HG02852 (cell line): ENCODE data around the gene SLC26A1.
"Not testable (repeated sequence)": the region's sequence is repeated elsewhere in the genome, so short reads cannot be mapped to it uniquely, and the experiment has no call there.

ENCODE experiments used
- ATAC-seq: cut with Tn5 transposase; IDR thresholded peaks from one replicate; pipeline ENCODE4 v1.9.1; 2021; ENCODE audit warnings: mild to moderate bottlenecking, moderate library complexity; ENCODE audit not compliant: unreplicated experiment

SLC26A1 gene

GRCh38 chr4:999240-999863 is 6.1 kb upstream of the SLC26A1 start:
- ATAC-seq: not testable (repeated sequence)

- ATAC-seq: no peak
Measured at GRCh38 chr4:998096-998691, 5.0 kb upstream of the SLC26A1 start.

GRCh38 chr4:997375-998071 is 4.3 kb upstream of the SLC26A1 start:
- ATAC-seq: no peak

- no peak for ATAC-seq
Measured at GRCh38 chr4:996997-997374, 3.8 kb upstream of the SLC26A1 start.

- ATAC-seq: no peak
Measured at GRCh38 chr4:996030-996996, 3.1 kb upstream of the SLC26A1 start.

- no peak for ATAC-seq
Measured at GRCh38 chr4:995311-996026, 2.3 kb upstream of the SLC26A1 start.

GRCh38 chr4:992297-993110 is 700 bp downstream of the SLC26A1 start:
- ATAC-seq: no peak

- ATAC-seq: no peak
Measured at GRCh38 chr4:991451-992296, 1.5 kb downstream of the SLC26A1 start.

- ATAC-seq: no peak
Measured at GRCh38 chr4:990746-991367, 2.3 kb downstream of the SLC26A1 start.

GRCh38 chr4:989722-990471 is 3.3 kb downstream of the SLC26A1 start:
- no peak for ATAC-seq

GRCh38 chr4:988726-989721 is 4.2 kb downstream of the SLC26A1 start:
- no peak for ATAC-seq

- ATAC-seq: no peak
Measured at GRCh38 chr4:987624-988513, 5.3 kb downstream of the SLC26A1 start.

GRCh38 chr4:986879-987623 is 6.2 kb downstream of the SLC26A1 start, which contains the start of gene IDUA:
TSS of gene IDUA (plus strand) at chr4:987044. CDS start at chr4:987085, 41 bp downstream.
- peak; percentile 80 for ATAC-seq

- ATAC-seq: peak; percentile 14
Measured at GRCh38 chr4:986428-986878, 6.8 kb downstream of the SLC26A1 start.
